UCSD-AML1 (cell line): ENCODE data around the gene TRIM14.
"Not testable (repeated sequence)": the region's sequence is repeated elsewhere in the genome, so short reads cannot be mapped to it uniquely, and the experiment has no call there.

Experiments
- DNase-seq: peaks from one replicate; lab custom pipeline; 2025; ENCODE audit not compliant: unreplicated experiment; lab: John Stamatoyannopoulos, UW

Gene TRIM14

DNA sequence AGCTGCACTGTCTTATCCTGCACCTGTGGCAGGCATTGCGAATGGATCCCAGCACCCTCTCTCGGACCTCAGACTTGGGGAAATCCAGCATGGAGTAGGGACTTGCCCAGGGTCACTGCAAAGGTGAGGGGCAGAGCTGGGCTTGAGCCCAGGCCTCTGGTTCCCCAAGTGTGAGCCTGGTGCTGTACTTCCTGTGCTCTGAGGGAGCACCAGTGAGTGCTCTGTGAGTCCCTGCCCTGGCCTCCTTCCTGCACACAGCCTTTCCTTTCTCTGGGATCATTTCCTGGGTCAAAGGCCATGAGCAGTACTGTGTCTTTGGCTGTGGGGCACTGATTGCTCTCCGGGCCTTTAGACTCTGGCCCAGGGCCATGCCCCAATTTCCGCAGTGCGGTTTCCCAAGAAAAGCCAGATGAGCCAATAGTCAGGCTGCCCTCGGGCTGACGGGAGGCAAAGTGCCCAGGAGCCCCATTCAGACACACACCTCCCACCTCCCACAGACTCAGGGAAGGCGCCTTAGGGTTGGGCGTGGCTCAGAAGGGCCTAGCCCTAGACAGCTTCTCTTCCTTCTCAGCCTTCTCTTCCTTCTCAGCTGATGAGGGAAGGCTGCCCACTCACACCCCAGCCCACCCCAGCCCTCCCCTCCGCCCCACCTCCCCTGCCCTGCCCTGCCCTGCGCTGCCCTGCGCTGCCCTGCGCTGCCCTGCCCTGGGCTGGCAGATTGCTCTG, 23.3 kb upstream of the TRIM14 start:
- DNase-seq, result no peak

DNA sequence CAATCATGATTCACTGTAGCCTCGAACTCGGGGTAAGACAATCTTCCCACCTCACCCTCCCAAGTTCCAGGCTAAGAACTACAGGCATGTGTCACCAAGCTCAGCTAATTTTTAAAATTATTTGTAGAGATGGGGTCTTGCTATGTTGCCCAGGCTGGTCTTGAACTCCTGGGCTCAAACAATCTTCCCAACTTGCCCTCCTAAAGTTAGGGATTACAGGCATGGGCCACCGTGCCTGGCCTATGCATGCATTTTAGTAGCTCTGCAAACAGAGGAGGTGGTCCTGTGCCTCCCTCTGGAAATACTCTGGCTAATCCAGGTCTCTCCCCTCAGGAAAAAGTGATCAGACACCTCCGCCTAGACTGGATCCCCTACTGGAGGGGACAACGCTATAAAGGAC, 21.5 kb upstream of the TRIM14 start:
- DNase-seq, result no peak

- no peak for DNase-seq
These were observed 17.5 kb upstream of the TRIM14 start for GRCh38 chr9:98136489-98136888.

GRCh38 chr9:98135938-98136337, 16.9 kb upstream of the TRIM14 start:
- no peak for DNase-seq

- no peak for DNase-seq
These were observed 16.5 kb upstream of the TRIM14 start for GRCh38 chr9:98135558-98135934.

DNA sequence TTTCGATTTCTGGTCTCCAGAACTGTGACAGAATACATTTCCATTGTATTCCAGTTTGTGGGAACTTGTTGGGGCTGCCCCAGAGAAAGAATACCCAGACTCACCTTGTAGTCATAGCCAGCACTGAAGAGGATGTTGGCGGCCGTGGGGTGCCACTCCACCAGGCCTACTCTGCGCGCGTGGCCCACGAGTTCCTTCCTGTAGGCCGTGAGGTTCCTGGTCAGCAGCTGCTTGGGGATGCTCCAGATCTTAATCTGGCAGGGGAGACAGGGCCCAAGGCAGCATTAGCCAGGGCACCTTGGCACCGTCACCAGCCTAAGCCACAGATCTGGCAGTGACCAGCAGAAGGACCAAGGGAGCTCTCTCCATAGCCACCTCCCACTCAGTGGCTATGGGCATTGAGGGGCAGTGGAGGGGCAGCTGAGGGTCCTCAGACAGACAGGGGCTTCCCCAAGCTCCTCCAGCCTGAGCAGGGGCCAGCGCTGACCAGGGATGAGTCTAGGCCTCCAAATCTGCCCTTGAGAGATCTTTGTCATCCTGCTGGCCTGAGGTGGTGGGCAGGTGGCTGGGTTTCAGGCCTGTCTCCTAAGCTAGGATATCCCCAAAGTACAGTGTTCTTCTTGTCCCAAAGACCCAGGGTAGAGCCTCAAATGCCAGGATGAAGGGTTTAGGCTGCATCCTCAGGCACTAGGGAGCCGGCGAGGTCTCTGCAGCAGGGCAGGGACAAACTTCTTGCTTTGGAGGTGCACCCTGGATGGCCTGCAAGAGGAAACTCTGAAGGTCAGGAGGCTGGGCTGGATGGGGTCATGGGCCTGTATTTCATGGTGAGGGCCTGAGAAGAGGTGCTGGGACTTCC, 15.9 kb upstream of the TRIM14 start:
- peak; percentile 20 for DNase-seq

GRCh38 chr9:98132806-98133631, 14.0 kb upstream of the TRIM14 start:
- no peak for DNase-seq

- DNase-seq, result no peak
These were observed 13.1 kb upstream of the TRIM14 start for GRCh38 chr9:98132158-98132557.

DNA sequence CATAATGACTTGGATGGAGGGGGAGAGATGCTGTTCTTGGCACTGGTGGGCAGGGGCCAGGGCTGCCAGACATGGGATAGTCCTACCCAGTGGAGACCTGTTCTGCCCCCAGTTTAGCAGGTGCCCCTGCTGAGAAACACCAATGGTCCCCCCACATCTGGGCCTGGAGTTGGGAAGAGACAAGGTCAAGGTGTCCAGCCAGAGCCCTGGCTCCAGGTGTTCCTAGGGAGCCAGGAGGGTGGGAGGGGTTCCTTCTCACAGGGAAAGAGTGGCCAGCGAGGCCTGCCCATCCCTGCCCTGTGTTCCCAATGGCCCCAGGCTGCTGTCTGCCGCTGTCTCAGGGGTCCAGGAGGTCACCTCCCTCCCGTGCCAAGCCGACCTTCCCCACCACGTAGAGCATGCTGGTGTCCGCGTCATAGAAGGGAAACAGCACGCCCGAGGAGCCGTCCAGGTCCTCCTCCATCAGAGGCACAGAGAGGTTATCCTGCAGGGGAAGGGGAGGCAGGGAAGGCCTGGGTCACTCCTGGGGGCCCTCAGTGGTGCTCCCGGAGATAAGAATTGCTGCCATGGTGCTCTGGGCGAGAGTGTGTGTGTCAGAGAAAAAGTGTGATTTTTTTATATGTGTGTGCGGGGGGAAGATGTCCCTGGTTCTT, 11.7 kb upstream of the TRIM14 start:
- DNase-seq, result no peak

DNA sequence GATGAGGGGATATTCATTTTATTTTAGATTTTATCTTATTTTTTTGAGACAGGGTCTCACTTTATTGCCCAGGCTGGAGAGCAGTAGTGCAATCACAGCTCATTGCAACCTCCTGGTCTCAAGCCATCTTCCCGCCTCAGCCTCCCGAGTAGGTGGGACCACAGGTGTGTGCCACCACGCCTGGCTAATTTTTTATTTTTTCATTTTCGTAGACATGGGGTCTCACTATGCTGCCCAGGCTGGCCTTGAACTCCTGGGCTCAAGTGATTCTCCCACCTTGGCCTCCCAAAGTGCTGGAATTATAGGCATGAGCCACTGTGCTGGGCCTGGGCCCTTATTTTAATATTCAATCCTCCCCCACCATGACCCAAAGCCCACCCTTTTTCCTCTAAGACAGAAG, 11.0 kb upstream of the TRIM14 start:
- DNase-seq, result not testable (repeated sequence)

DNA sequence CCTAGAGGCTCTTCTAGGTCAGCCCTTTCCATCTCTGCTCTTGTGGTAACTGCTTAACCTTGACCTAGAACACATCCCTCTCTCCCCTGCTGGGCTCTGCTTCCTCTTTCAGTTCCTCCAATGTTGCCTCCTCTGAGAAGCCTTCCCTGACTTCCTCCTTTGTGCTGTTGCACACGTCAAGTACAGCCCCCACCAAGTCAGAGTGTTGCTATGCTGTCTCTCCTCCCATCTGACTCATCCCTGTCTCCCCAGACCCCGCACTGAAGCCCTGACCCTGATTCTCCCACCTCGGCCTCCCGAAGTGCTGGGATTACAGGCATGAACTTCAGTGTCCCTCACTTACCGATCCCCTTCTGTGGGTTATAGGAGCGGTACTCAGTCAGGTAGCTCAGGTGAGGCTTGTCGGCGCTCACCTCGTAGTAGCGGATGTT, 10.4 kb upstream of the TRIM14 start:
- DNase-seq, result no peak

DNA sequence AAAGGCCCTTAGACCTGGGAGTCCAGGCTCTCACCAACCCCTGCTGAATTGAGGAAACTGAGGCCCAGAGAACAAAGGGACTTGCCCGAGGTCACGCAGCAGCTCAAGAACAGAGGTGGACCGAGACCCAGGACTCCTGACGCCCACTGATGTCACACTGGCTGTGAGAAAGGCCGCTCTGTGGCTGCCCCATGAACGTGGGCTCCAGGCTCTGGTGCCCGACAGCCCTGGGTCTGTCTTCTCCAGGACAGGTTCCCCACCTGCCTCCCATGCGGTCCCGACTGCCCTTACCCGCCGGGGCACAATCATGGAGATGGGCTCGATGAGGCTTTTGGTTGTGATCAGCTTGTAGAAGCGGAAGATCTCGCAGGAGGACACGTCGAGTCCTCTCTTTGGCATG, 9.3 kb upstream of the TRIM14 start:
- no peak for DNase-seq

- DNase-seq, result no peak
These were observed 8.2 kb upstream of the TRIM14 start for GRCh38 chr9:98127226-98127625.

GRCh38 chr9:98124637-98125426, 5.8 kb upstream of the TRIM14 start:
- DNase-seq, result no peak

- not testable (repeated sequence) for DNase-seq
These were observed 5.1 kb upstream of the TRIM14 start for GRCh38 chr9:98124091-98124490.

GRCh38 chr9:98121058-98121457, 2.0 kb upstream of the TRIM14 start:
- no peak for DNase-seq

- DNase-seq, result no peak
These were observed 1.5 kb upstream of the TRIM14 start for GRCh38 chr9:98120476-98120875.

GRCh38 chr9:98117984-98118639, 910 bp downstream of the TRIM14 start:
- DNase-seq, result peak; percentile 58

GRCh38 chr9:98117097-98117496, 1.9 kb downstream of the TRIM14 start:
- DNase-seq, result not testable (repeated sequence)

- no peak for DNase-seq
These were observed 10.0 kb downstream of the TRIM14 start for GRCh38 chr9:98109052-98109451.
